Heart left ventricle (tissue), 16 donors: Measurements from ENCODE around the gene TSPAN6. TPM values are rescaled to one million over a fixed set of nuclear protein-coding genes. Genes with fewer than 3 reads are reported as not detected.

Experiments used
- ATAC-seq, 4 donors: fragments of 200-7000 bp; cut with Tn5 transposase; one replicate each; pipeline ENCODE4 v1.9.1; 2020 to 2022; ENCODE audit warnings: moderate library complexity in 4 of 4, mild to moderate bottlenecking in 3 of 4, moderate number of reproducible peaks in 1 of 4
- DNase-seq, 5 donors: peaks; one replicate each; pipeline ENCODE4 v3.0.0-alpha.2; 2020
- H3K27ac ChIP-seq, 12 donors: fragments of 200-600 bp; sonication (generic) in 4 of 12; one replicate each; pipeline versions ENCODE4 v1.5.0 to v1.8.0; 2016 to 2022; ENCODE audit warnings: mild to moderate bottlenecking in 2 of 12
- H3K27me3 ChIP-seq, 9 donors: fragments of 200-600 bp; sonication (generic) in 2 of 9; one replicate each; pipeline versions ENCODE4 v1.5.1 to v1.8.0; 2016 to 2022; ENCODE audit warnings: mild to moderate bottlenecking in 3 of 9
- H3K36me3 ChIP-seq, 9 donors: fragments of 200-600 bp; sonication (generic) in 2 of 9; one replicate each; pipeline versions ENCODE4 v1.5.0 to v1.8.0; 2018 to 2022; ENCODE audit warnings: mild to moderate bottlenecking in 2 of 9
- H3K4me1 ChIP-seq, 12 donors: fragments of 200-600 bp; sonication (generic) in 4 of 12; one replicate each; pipeline versions ENCODE4 v1.5.0 to v1.8.0; 2016 to 2022; ENCODE audit warnings: mild to moderate bottlenecking in 3 of 12
- H3K4me3 ChIP-seq, 12 donors: fragments of 200-600 bp; sonication (generic) in 4 of 12; one replicate each; pipeline versions ENCODE4 v1.5.0 to v1.8.0; 2017 to 2022; ENCODE audit warnings: mild to moderate bottlenecking in 9 of 12, moderate library complexity in 4 of 12
- H3K9me3 ChIP-seq, 12 donors: fragments of 200-600 bp; sonication (generic) in 4 of 12; one replicate each; pipeline versions ENCODE4 v1.5.0 to v1.8.0; 2016 to 2022; ENCODE audit warnings: mild to moderate bottlenecking in 1 of 12
- POLR2A ChIP-seq, 2 donors: fragments of 450-650 bp; IDR thresholded peaks; one replicate each; pipeline ENCODE4 v1.6.1; 2017; ENCODE audit warnings: antibody characterized with exemption in 2 of 2, mild to moderate bottlenecking in 2 of 2, moderate library complexity in 2 of 2
- WGBS, 4 donors: extraction: QIAGEN DNeasy Blood & Tissue Kit in 2 of 4; methylation state at CpG; one replicate each; pipeline versions ENCODE4 v1.1.5 to v1.1.7; 2013 to 2018; 5-methylcytosine and 5-hydroxymethylcytosine counted together
- intact Hi-C, 10 donors: fragments of 100-400 bp; cut with DNase I; formaldehyde crosslinking; loops; one replicate each; pipeline versions ENCODE4 v1.11.1 to v1.14.2; 2022
- long read RNA-seq, 3 donors: library from polyadenylated mRNA; unstranded; transcript quantifications; one replicate each; pipeline ENCODE4 v2.0.0, GENCODE V29; 2020 to 2021
- polyA plus RNA-seq, 2 donors: library from polyadenylated mRNA; stranded (reverse); fragments of 200-250 nt; gene quantifications; one replicate each; pipeline ENCODE4 v1.2.3, GENCODE V29; 2013
- total RNA-seq, 9 donors: library from RNA; depleted of rRNA in 2 of 9; stranded (reverse); fragments of >200 nt in 2 of 9; fragmentation: NEBNext Ultra II Directional in 3 of 9; extraction: Animal tissue kit (Norgen Biotek cat#: 25700) in 3 of 9; gene quantifications; one replicate each; pipeline versions ENCODE4 v1.1.0 to v1.2.4, GENCODE V29; 2016 to 2023
- TF ChIP-seq, protein P1 (sequence below), 12 donors: fragments of 200-600 bp; sonication (generic) in 4 of 12; IDR thresholded peaks; one replicate each; pipeline versions ENCODE4 v1.5.0 to v1.8.0; 2018 to 2022; ENCODE audit warnings: antibody characterized with exemption in 12 of 12, mild to moderate bottlenecking in 5 of 12
- donor health status: ischemic (EF 13 %, LVEDD 7.1; RV severe dilation, severe dysfunction).
- donor health status: healthy with polysubstance abuse.
- donor health status: DM: no; HTN: yes; CAD: no.
- donor health status: DM: no; HTN: no; CAD: no.
- donor health status: ischemic (EF 25% LVEDD 6.9; RV normal size, moderate dysfunction).
- donor health status: ischemic (EF 25% LVEDD 5.7; RV mildly dilated, moderate dysfunction).
- donor health status: healthy.
- donor health status: DM: yes; HTN: yes; CAD: no.
- donor health status: ischemic (EF 35%, LVEDD 5.7; RV mildly dilated, moderate dysfunction).
- donor health status: nonischemic (EF 11% LVEDD 7.7; RV severe dilation, severe dysfunction).
- donor health status: DM: yes; HTN: yes; CAD: no.
- donor health status: PGD.
- donor health status: ischemic (EF 29% LVEDD 5.4; RV normal size, mild dysfunction).
- donor health status: nonischemic (EF 23%, LVEDD 6.1; RV moderate dilation, normal function).

Gene TSPAN6
- total RNA-seq (1 to 10 TPM; 3.2 to 9.0 (median 6.0) TPM), polyA plus RNA-seq (1 to 10 TPM; 5.1 to 5.3 TPM)
- long read RNA-seq, donor 1, transcript TSPAN6-201 (8 exons, 2,206 nt) = major isoform, 9 of 13 reads
- long read RNA-seq, donor 1, partial matches to known transcripts = 1 of 13 reads
- long read RNA-seq, donor 1, other reads (novel, unspliced or antisense) = 3 of 13 reads
- long read RNA-seq, donor 2, transcript TSPAN6-201 (8 exons, 2,206 nt) = major isoform, 26 of 37 reads
- long read RNA-seq, donor 2, partial matches to known transcripts = 1 of 37 reads
- long read RNA-seq, donor 2, other reads (novel, unspliced or antisense) = 10 of 37 reads
- long read RNA-seq, donor 3, transcript TSPAN6-201 (8 exons, 2,206 nt) = major isoform, 10 of 11 reads
- long read RNA-seq, donor 3, partial matches to known transcripts = 0 of 11 reads
- long read RNA-seq, donor 3, other reads (novel, unspliced or antisense) = 1 of 11 reads

- Histone ChIP-seq H3K9me3 (no peaks in the 10 kb centered on the region), H3K4me1 (peaks cover 0 to 4% (median 0%) of the 10 kb centered on the region in 12 donors), H3K27me3 (peaks cover 0 to 45% (median 0%) of the 10 kb centered on the region in 9 donors), H3K36me3 (peaks cover 0 to 23% (median 0%) of the 10 kb centered on the region in 9 donors), H3K27ac (peak within 1 kb of the TSS in 9 of 12 donors; percentile 39 to 74 (median 62)), H3K4me3 (peak within 1 kb of the TSS; percentile 46 to 82 (median 63))
- 2 to 27% (median 13%) methylated on average over 33 to 51 of the region's 51 CpGs for whole genome bisulfite sequencing, 4 donors
- TF ChIP-seq, protein P1, sequence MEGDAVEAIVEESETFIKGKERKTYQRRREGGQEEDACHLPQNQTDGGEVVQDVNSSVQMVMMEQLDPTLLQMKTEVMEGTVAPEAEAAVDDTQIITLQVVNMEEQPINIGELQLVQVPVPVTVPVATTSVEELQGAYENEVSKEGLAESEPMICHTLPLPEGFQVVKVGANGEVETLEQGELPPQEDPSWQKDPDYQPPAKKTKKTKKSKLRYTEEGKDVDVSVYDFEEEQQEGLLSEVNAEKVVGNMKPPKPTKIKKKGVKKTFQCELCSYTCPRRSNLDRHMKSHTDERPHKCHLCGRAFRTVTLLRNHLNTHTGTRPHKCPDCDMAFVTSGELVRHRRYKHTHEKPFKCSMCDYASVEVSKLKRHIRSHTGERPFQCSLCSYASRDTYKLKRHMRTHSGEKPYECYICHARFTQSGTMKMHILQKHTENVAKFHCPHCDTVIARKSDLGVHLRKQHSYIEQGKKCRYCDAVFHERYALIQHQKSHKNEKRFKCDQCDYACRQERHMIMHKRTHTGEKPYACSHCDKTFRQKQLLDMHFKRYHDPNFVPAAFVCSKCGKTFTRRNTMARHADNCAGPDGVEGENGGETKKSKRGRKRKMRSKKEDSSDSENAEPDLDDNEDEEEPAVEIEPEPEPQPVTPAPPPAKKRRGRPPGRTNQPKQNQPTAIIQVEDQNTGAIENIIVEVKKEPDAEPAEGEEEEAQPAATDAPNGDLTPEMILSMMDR (IDR thresholded peaks at IDR 0.05) = peak; percentile 16 to 64 (median 48)
- TF ChIP-seq POLR2A (IDR thresholded peaks at IDR 0.05) = no peak
- peak; percentile 71 to 85 (median 77) for DNase-seq
- intact Hi-C loops = loop anchor here in 3 of 10 donors (5.0 to 10.0 kb wide), 2 partner anchors 122 to 189 kb away; no protein-coding TSS in a partner anchor
- peak; percentile 97 to 99 (median 98) for ATAC-seq
Observed at GRCh38 chrX:100636321-100636991, at the start of gene TSPAN6. Gene TSPAN6 (minus strand): TSS chrX:100636806. CDS start chrX:100636694, 112 bp downstream.

DNA sequence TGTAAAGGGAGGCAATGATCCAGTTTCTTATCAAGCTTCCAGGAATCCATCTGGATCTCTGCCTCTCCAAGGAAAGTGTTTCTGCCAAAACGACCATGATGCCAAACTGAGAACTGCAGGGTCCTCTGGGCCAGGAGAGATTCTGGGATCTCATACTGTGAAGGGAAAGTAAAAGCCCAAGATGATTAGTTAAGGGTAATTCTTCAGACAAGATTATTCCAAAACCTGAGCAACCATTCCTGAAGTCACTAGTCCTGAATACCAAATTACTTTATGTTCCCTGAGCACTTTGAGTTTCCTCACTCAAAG, 49.3 kb upstream of the TSPAN6 start:
- peaks cover 0 to 25% (median 0%) of the 10 kb centered on the region in 9 donors for H3K27me3 ChIP-seq
- no peak overlapping the region for H3K4me3 ChIP-seq
- no peaks in the 10 kb centered on the region for H3K4me1 ChIP-seq
- peaks cover 0 to 10% (median 0%) of the 10 kb centered on the region in 9 donors for H3K36me3 ChIP-seq
- intact Hi-C loops = loop anchor here (1.0 to 10.0 kb wide), 7 partner anchors 81 to 601 kb away; no protein-coding TSS in a partner anchor
- TF ChIP-seq, protein P1 (IDR thresholded peaks at IDR 0.05) = peak in 2 of 12 donors; percentile 11 to 12
- no peak for TF ChIP-seq POLR2A (IDR thresholded peaks at IDR 0.05)
- H3K9me3 ChIP-seq = no peaks in the 10 kb centered on the region
- no peak overlapping the region for H3K27ac ChIP-seq
- 6 to 25% (median 16%) methylated on average over 1 of the region's 1 CpG for WGBS, 4 donors
- no peak for DNase-seq
- ATAC-seq = no peak

DNA sequence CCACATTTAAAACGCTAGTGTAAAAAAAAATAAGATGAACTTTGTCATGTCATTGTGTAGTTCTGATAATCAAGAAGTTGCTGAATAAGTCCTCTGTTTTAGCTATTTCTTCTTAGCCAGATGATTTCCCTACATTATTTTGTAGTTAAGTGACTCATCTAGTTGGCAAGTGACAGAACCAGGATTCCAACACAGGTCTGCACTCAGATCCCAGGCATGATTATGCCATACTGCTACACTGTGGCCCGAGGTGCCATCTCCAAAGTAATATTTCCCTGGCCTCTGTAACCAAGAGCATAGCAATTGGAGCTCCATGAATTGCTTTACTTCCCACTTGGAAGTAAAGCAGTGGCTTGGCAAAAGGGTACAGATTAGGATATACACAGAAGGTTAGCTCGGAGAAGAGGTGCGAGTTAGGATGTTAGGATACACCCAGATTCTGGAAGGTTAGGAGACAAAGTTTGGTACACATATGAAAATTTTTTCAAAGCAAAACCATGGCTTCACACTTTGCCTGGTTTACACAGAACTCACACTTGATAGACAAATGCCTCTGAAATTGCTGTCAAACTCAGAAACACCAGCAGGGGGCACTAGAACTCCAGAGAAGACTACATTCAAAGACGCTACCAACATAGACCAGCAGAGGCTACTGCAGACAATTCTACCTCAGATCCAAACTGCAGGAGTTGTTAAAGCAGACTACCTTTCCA, 48.8 kb upstream of the TSPAN6 start:
- intact Hi-C loops = loop anchor here (1.0 to 10.0 kb wide), 7 partner anchors 81 to 602 kb away; no protein-coding TSS in a partner anchor
- TF ChIP-seq, protein P1 (IDR thresholded peaks at IDR 0.05) = peak; percentile 55 to 86 (median 70)
- TF ChIP-seq POLR2A (IDR thresholded peaks at IDR 0.05) = no peak
- Histone ChIP-seq H3K9me3 (no peaks in the 10 kb centered on the region), H3K4me3 (no peak overlapping the region), H3K27me3 (peaks cover 0 to 25% (median 0%) of the 10 kb centered on the region in 9 donors), H3K36me3 (peaks cover 0 to 10% (median 0%) of the 10 kb centered on the region in 9 donors), H3K27ac (no peak overlapping the region), H3K4me1 (no peaks in the 10 kb centered on the region)
- ATAC-seq (peak; percentile 55 to 86 (median 72)), DNase-seq (peak in 3 of 5 donors; percentile 31 to 48 (median 38))
- WGBS, 4 donors = 26 to 38% (median 33%) methylated on average over 5 of the region's 5 CpGs
